ENCODE results near the gene SSBP4.

DNA sequence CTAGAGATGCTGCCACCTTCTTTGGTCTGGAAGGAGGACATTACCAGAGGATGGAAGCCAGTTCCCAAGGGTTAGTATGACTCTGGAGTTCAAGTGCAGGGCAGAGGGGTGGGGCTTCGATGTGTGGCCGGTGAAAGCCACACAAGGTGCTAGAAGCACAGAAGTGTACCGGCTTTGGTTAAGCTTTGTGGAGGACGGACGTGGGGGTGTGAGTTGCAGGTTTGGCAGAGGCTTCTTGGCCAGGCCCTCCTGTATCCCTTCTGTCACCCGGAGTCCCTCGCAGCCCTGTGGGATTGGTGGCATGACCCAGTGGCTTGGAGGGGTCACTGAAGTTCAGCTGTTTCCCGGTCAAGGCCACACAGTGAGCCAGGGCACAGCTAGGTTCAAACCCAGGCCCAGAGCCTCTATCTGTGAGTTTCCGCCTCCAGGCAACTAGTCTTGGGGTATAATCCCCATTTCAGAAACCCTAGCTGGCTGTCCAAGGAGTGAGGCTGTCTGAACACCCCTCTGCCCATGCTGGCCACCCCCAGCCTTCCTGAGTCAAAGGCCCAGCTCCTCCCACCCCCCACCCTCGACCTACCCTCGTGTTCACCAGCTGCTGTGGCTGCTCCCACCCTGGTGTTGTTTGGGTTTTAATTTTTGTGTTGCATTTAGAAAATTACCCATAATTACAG lies 4.6 kb upstream of the SSBP4 start:
- TF ChIP-seq, protein P1, sequence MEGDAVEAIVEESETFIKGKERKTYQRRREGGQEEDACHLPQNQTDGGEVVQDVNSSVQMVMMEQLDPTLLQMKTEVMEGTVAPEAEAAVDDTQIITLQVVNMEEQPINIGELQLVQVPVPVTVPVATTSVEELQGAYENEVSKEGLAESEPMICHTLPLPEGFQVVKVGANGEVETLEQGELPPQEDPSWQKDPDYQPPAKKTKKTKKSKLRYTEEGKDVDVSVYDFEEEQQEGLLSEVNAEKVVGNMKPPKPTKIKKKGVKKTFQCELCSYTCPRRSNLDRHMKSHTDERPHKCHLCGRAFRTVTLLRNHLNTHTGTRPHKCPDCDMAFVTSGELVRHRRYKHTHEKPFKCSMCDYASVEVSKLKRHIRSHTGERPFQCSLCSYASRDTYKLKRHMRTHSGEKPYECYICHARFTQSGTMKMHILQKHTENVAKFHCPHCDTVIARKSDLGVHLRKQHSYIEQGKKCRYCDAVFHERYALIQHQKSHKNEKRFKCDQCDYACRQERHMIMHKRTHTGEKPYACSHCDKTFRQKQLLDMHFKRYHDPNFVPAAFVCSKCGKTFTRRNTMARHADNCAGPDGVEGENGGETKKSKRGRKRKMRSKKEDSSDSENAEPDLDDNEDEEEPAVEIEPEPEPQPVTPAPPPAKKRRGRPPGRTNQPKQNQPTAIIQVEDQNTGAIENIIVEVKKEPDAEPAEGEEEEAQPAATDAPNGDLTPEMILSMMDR (IDR thresholded peaks at IDR 0.05; ENCODE audit: low read depth, low read length, missing input control) = no peak
- TF ChIP-seq, protein P2, sequence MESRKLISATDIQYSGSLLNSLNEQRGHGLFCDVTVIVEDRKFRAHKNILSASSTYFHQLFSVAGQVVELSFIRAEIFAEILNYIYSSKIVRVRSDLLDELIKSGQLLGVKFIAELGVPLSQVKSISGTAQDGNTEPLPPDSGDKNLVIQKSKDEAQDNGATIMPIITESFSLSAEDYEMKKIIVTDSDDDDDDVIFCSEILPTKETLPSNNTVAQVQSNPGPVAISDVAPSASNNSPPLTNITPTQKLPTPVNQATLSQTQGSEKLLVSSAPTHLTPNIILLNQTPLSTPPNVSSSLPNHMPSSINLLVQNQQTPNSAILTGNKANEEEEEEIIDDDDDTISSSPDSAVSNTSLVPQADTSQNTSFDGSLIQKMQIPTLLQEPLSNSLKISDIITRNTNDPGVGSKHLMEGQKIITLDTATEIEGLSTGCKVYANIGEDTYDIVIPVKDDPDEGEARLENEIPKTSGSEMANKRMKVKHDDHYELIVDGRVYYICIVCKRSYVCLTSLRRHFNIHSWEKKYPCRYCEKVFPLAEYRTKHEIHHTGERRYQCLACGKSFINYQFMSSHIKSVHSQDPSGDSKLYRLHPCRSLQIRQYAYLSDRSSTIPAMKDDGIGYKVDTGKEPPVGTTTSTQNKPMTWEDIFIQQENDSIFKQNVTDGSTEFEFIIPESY (IDR thresholded peaks at IDR 0.05) = no peak
- TF ChIP-seq, protein P3, sequence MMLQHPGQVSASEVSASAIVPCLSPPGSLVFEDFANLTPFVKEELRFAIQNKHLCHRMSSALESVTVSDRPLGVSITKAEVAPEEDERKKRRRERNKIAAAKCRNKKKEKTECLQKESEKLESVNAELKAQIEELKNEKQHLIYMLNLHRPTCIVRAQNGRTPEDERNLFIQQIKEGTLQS (IDR thresholded peaks at IDR 0.05) = no peak
- peak; percentile 69 for TF ChIP-seq SP1 (IDR thresholded peaks at IDR 0.05)
- no peak for TF ChIP-seq RAD21 (IDR thresholded peaks at IDR 0.05)
- TF ChIP-seq YY1 (IDR thresholded peaks at IDR 0.05) = no peak
- TF ChIP-seq, protein P4, sequence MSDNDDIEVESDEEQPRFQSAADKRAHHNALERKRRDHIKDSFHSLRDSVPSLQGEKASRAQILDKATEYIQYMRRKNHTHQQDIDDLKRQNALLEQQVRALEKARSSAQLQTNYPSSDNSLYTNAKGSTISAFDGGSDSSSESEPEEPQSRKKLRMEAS (IDR thresholded peaks at IDR 0.05) = no peak
- TF ChIP-seq, protein P5, sequence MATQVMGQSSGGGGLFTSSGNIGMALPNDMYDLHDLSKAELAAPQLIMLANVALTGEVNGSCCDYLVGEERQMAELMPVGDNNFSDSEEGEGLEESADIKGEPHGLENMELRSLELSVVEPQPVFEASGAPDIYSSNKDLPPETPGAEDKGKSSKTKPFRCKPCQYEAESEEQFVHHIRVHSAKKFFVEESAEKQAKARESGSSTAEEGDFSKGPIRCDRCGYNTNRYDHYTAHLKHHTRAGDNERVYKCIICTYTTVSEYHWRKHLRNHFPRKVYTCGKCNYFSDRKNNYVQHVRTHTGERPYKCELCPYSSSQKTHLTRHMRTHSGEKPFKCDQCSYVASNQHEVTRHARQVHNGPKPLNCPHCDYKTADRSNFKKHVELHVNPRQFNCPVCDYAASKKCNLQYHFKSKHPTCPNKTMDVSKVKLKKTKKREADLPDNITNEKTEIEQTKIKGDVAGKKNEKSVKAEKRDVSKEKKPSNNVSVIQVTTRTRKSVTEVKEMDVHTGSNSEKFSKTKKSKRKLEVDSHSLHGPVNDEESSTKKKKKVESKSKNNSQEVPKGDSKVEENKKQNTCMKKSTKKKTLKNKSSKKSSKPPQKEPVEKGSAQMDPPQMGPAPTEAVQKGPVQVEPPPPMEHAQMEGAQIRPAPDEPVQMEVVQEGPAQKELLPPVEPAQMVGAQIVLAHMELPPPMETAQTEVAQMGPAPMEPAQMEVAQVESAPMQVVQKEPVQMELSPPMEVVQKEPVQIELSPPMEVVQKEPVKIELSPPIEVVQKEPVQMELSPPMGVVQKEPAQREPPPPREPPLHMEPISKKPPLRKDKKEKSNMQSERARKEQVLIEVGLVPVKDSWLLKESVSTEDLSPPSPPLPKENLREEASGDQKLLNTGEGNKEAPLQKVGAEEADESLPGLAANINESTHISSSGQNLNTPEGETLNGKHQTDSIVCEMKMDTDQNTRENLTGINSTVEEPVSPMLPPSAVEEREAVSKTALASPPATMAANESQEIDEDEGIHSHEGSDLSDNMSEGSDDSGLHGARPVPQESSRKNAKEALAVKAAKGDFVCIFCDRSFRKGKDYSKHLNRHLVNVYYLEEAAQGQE (IDR thresholded peaks at IDR 0.05) = no peak
- peak; percentile 92 to 97 for TF ChIP-seq RXRA (IDR thresholded peaks at IDR 0.05)
- no peak for TF ChIP-seq FOXA1 (IDR thresholded peaks at IDR 0.05)
- no peak for TF ChIP-seq EGR1 (IDR thresholded peaks at IDR 0.05; ENCODE audit: low read depth in 2 of 2)
